ENCODE results near the gene WDR87. TPM values are rescaled to one million over a fixed set of nuclear protein-coding genes. Genes with fewer than 3 reads are reported as not detected.

The WDR87 gene
- total and polyA plus RNA-seq, 9 of the 15 experiments (the other 6 are each of a cell fraction or from before 2014, with no cell fraction given), result not detected

- ATAC-seq (no peak), DNase-seq (ENCODE audit: extremely low read depth in 1 of 4, low spot score in 3 of 4) (no peak), FAIRE-seq (no peak)
- H3K27me3 ChIP-seq (ENCODE audit: control insufficient read depth in 2 of 2, insufficient read depth in 2 of 2, low read length in 2 of 2), result no peaks in the 10 kb centered on the region
- no peaks in the 10 kb centered on the region for H3K4me1 ChIP-seq (replicated peaks in 1 of 2; ENCODE audit: control insufficient read depth in 2 of 2, insufficient read depth in 2 of 2, low read length in 2 of 2)
- no peak overlapping the region for H3K4me3 ChIP-seq
- no peaks in the 10 kb centered on the region for H3K9me1 ChIP-seq (ENCODE audit: control insufficient read depth, insufficient read depth, low read length)
- no peaks in the 10 kb centered on the region for H3K9me3 ChIP-seq (replicated peaks; ENCODE audit: control insufficient read depth, insufficient read depth, low read depth, low read length)
- BruUV-seq (replicated peaks), result no TSS peak
- CTCF ChIA-PET (ENCODE audit: low intra/inter-chr PET ratio), result no interaction called here
- no peak overlapping the region for H3K4me2 ChIP-seq (ENCODE audit: insufficient read depth, low read length)
- TF ChIP-seq HDAC1 (IDR thresholded peaks at IDR 0.05) (no peak), CBFA2T3 (IDR thresholded peaks at IDR 0.05) (no peak), ZNF143 (CRISPR knock-in tag; IDR thresholded peaks at IDR 0.05) (no peak), MTA1 (IDR thresholded peaks at IDR 0.05; ENCODE audit: borderline replicate concordance) (no peak), PHB2 (IDR thresholded peaks at IDR 0.05; ENCODE audit: low read depth) (no peak), BCLAF1 (IDR thresholded peaks at IDR 0.05; ENCODE audit: borderline replicate concordance in 1 of 2, control insufficient read depth in 1 of 2, low read depth in 2 of 2, low read length in 1 of 2) (no peak), XRCC4 (IDR thresholded peaks at IDR 0.05; ENCODE audit: extremely low read depth, insufficient read depth, insufficient read length) (no peak), THRAP3 (IDR thresholded peaks at IDR 0.05; ENCODE audit: borderline replicate concordance) (no peak), HDGF (IDR thresholded peaks at IDR 0.05) (no peak), DDX20 (tag; IDR thresholded peaks at IDR 0.05; ENCODE audit: low read depth) (no peak), SMARCA4 (IDR thresholded peaks at IDR 0.05) (no peak), SNAPC5 (CRISPR knock-in tag; IDR thresholded peaks at IDR 0.05) (no peak), USF1 (CRISPR knock-in tag; IDR thresholded peaks at IDR 0.05) (no peak), MAFG (tag; conservative IDR thresholded peaks at IDR 0.05) (no peak)
- TF ChIP-seq, protein P1, sequence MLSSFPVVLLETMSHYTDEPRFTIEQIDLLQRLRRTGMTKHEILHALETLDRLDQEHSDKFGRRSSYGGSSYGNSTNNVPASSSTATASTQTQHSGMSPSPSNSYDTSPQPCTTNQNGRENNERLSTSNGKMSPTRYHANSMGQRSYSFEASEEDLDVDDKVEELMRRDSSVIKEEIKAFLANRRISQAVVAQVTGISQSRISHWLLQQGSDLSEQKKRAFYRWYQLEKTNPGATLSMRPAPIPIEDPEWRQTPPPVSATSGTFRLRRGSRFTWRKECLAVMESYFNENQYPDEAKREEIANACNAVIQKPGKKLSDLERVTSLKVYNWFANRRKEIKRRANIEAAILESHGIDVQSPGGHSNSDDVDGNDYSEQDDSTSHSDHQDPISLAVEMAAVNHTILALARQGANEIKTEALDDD (IDR thresholded peaks at IDR 0.05), result no peak
- TF ChIP-seq, protein P2, sequence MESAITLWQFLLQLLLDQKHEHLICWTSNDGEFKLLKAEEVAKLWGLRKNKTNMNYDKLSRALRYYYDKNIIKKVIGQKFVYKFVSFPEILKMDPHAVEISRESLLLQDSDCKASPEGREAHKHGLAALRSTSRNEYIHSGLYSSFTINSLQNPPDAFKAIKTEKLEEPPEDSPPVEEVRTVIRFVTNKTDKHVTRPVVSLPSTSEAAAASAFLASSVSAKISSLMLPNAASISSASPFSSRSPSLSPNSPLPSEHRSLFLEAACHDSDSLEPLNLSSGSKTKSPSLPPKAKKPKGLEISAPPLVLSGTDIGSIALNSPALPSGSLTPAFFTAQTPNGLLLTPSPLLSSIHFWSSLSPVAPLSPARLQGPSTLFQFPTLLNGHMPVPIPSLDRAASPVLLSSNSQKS (CRISPR knock-in tag; IDR thresholded peaks at IDR 0.05), result no peak
- WGBS (ENCODE audit: insufficient coverage, low coverage, missing lambda C conversion rate), result 2% methylated on average over 5 of the region's 5 CpGs
- H4K20me1 ChIP-seq (replicated peaks; ENCODE audit: control insufficient read depth, insufficient read depth, low read length), result no peaks in the 10 kb centered on the region
- in situ Hi-C loops (cut with MboI), result no loop called here
- H2AFZ ChIP-seq (ENCODE audit: low read depth, low read length), result no peak overlapping the region
- POLR2A ChIA-PET, result interaction anchor here (0.6 kb wide), 1 partner anchor 390 kb away, joined by 3 read pairs; no protein-coding TSS in a partner anchor
- H3K79me2 ChIP-seq (ENCODE audit: control insufficient read depth, insufficient read depth, low read length), result no peaks in the 10 kb centered on the region
- H3K9ac ChIP-seq (ENCODE audit: insufficient read depth in 1 of 2, low read depth in 2 of 2, low read length in 2 of 2), result no peak overlapping the region
- no peak overlapping the region for H3K27ac ChIP-seq (ENCODE audit: extremely low read depth, low read depth, low read length)
- H3K36me3 ChIP-seq (ENCODE audit: control insufficient read depth, insufficient read depth, low read length), result no peaks in the 10 kb centered on the region
- intact Hi-C loops (cut with micrococcal nuclease), result no loop called here
Measured at GRCh38 chr19:37872383-37872782, 34.0 kb downstream of the WDR87 start.

Measured in K562 (cell line).